GM23338 (cell line): ENCODE measurements around the gene FAM53B.

Source experiments
- CREB1 ChIP-seq: fragments of 250-450 bp; sonication (Bioruptor Pico); IDR thresholded peaks from 2 replicates; pipeline ENCODE4 v1.5.0; 2020; ENCODE audit warnings: low read depth, mild to moderate bottlenecking, moderate library complexity
- EZH2 ChIP-seq: fragments of 200-600 bp; sonication (generic); IDR thresholded peaks from one replicate; pipeline ENCODE4 v1.8.0; 2017; ENCODE audit warnings: antibody characterized with exemption, mild to moderate bottlenecking, low read depth; ENCODE audit not compliant: unreplicated experiment
- EZH2phosphoT487 ChIP-seq: fragments of 200-600 bp; sonication (generic); IDR thresholded peaks from one replicate; pipeline ENCODE4 v1.8.1; 2018; ENCODE audit warnings: antibody characterized with exemption; ENCODE audit not compliant: unreplicated experiment
- NANOG ChIP-seq: IDR thresholded peaks from 2 replicates; pipeline ENCODE4 v1.6.1; 2016; ENCODE audit warnings: antibody characterized with exemption, borderline replicate concordance
- POLR2AphosphoS5 ChIP-seq: IDR thresholded peaks from 2 replicates; pipeline ENCODE4 v1.6.1; 2016; ENCODE audit warnings: antibody characterized with exemption, low read depth
- STAT1 ChIP-seq: IDR thresholded peaks from one replicate; pipeline ENCODE4 v1.6.1; 2016; ENCODE audit warnings: antibody characterized with exemption; ENCODE audit not compliant: unreplicated experiment
- ZNF114 ChIP-seq: fragments of 250-450 bp; sonication (Bioruptor Pico); IDR thresholded peaks from 2 replicates; pipeline ENCODE4 v1.5.0; 2020; ENCODE audit warnings: mild to moderate bottlenecking, moderate library complexity
- TF ChIP-seq, protein P1 (sequence below), 2 experiments: fragments of 200-600 bp in 1 of 2; sonication (generic) in 1 of 2; conservative IDR thresholded peaks; 2 replicates each; pipeline versions ENCODE4 v1.5.1 to v1.6.1; 2016 to 2017; ENCODE audit warnings: antibody characterized with exemption in 2 of 2, low read depth in 2 of 2, mild to moderate bottlenecking in 2 of 2, moderate library complexity in 1 of 2
- TF ChIP-seq, protein P2 (sequence below): IDR thresholded peaks from one replicate; pipeline ENCODE4 v1.6.1; 2018; ENCODE audit warnings: antibody characterized with exemption; ENCODE audit not compliant: unreplicated experiment

DNA sequence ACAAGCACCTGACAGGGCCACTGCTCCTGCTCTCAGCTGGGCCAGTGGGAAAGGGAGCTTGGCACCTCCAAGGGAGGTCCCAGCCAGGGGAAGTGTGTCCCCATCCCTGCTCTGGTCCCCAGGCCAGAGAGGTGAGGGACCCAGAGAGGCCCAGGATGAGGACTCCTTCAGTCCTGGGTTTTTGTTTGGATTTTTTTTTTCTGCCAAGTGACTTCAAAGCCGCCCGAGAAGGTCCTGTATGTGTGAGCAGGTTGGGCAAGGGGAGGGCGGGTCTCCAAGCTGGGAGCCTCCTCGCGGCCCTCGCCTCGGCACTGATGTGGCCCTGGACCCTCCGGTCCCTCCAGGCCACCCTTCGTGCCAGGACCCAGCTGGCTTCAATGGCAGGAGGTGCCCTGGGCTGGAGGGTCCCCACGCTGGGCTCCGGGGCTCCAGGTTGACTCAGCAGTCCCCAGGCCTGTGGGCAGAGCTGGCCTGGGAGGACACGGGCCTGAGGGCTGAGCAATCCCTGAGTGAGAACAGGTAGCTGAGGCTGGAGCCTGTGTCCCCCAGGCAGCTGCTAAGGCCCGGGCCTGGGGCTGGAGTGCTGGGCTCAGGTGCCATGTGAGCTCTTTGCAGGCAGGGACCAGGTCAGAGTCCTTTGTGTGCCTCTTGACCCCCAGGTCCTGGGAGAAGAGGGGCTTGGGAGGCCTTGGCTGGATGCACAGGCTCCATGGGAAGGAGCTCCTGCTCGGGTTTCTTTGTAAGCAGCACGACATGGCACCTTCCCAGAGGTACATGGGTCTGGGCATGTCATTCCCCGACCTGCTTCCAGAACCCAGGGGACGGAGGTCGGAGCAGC lies 140.6 kb downstream of the FAM53B start:
- TF ChIP-seq, protein P1, sequence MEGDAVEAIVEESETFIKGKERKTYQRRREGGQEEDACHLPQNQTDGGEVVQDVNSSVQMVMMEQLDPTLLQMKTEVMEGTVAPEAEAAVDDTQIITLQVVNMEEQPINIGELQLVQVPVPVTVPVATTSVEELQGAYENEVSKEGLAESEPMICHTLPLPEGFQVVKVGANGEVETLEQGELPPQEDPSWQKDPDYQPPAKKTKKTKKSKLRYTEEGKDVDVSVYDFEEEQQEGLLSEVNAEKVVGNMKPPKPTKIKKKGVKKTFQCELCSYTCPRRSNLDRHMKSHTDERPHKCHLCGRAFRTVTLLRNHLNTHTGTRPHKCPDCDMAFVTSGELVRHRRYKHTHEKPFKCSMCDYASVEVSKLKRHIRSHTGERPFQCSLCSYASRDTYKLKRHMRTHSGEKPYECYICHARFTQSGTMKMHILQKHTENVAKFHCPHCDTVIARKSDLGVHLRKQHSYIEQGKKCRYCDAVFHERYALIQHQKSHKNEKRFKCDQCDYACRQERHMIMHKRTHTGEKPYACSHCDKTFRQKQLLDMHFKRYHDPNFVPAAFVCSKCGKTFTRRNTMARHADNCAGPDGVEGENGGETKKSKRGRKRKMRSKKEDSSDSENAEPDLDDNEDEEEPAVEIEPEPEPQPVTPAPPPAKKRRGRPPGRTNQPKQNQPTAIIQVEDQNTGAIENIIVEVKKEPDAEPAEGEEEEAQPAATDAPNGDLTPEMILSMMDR (conservative IDR thresholded peaks at IDR 0.05; ENCODE audit: low read depth in 2 of 2) = no peak
- TF ChIP-seq CREB1 (CRISPR knock-in tag) (no peak), POLR2AphosphoS5 (no peak), EZH2phosphoT487 (no peak), EZH2 (no peak), ZNF114 (CRISPR knock-in tag) (no peak), STAT1 (no peak), NANOG (no peak)
- TF ChIP-seq, protein P2, sequence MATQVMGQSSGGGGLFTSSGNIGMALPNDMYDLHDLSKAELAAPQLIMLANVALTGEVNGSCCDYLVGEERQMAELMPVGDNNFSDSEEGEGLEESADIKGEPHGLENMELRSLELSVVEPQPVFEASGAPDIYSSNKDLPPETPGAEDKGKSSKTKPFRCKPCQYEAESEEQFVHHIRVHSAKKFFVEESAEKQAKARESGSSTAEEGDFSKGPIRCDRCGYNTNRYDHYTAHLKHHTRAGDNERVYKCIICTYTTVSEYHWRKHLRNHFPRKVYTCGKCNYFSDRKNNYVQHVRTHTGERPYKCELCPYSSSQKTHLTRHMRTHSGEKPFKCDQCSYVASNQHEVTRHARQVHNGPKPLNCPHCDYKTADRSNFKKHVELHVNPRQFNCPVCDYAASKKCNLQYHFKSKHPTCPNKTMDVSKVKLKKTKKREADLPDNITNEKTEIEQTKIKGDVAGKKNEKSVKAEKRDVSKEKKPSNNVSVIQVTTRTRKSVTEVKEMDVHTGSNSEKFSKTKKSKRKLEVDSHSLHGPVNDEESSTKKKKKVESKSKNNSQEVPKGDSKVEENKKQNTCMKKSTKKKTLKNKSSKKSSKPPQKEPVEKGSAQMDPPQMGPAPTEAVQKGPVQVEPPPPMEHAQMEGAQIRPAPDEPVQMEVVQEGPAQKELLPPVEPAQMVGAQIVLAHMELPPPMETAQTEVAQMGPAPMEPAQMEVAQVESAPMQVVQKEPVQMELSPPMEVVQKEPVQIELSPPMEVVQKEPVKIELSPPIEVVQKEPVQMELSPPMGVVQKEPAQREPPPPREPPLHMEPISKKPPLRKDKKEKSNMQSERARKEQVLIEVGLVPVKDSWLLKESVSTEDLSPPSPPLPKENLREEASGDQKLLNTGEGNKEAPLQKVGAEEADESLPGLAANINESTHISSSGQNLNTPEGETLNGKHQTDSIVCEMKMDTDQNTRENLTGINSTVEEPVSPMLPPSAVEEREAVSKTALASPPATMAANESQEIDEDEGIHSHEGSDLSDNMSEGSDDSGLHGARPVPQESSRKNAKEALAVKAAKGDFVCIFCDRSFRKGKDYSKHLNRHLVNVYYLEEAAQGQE = no peak
